GM18907 (cell line): ENCODE results near the gene BTRC.
A peak's percentile ranks its signal among the peaks of the same experiment; 100 is the strongest.
"Not testable (repeated sequence)": the region's sequence is repeated elsewhere in the genome, so short reads cannot be mapped to it uniquely, and the experiment has no call there.

ENCODE experiments used
- ATAC-seq: cut with Tn5 transposase; IDR thresholded peaks from one replicate; pipeline ENCODE4 v1.9.1; 2021; ENCODE audit warnings: mild to moderate bottlenecking, moderate library complexity; ENCODE audit not compliant: unreplicated experiment

The BTRC gene

GRCh38 chr10:101577121-101577871 lies 223.3 kb downstream of the BTRC start:
- no peak for ATAC-seq

- ATAC-seq, result no peak
Measured at GRCh38 chr10:101578192-101578591, 224.2 kb downstream of the BTRC start.

- no peak for ATAC-seq
Measured at GRCh38 chr10:101578803-101579515, 225.0 kb downstream of the BTRC start.

GRCh38 chr10:101579516-101579870 lies 225.5 kb downstream of the BTRC start:
- ATAC-seq, result no peak

GRCh38 chr10:101580486-101581399 lies 226.8 kb downstream of the BTRC start:
- no peak for ATAC-seq

- ATAC-seq, result no peak
Measured at GRCh38 chr10:101585841-101586240, 231.9 kb downstream of the BTRC start.

GRCh38 chr10:101587725-101588653 lies 234.0 kb downstream of the BTRC start, which contains the start of the genes DPCD and POLL:
Gene DPCD, plus strand, starts transcription at chr10:101588321. Its CDS starts 16 bp downstream, at chr10:101588337.
Gene POLL, minus strand, starts transcription at chr10:101588257. Its CDS starts 897 bp downstream, at chr10:101587360.
- peak; percentile 96 for ATAC-seq

GRCh38 chr10:101588879-101589278 lies 234.9 kb downstream of the BTRC start:
- ATAC-seq, result no peak

GRCh38 chr10:101593331-101593730 lies 239.4 kb downstream of the BTRC start:
- not testable (repeated sequence) for ATAC-seq

- ATAC-seq, result no peak
Measured at GRCh38 chr10:101595591-101596433, 241.8 kb downstream of the BTRC start.

GRCh38 chr10:101597091-101597900 lies 243.3 kb downstream of the BTRC start:
- no peak for ATAC-seq

- ATAC-seq, result no peak
Measured at GRCh38 chr10:101601541-101601940, 247.6 kb downstream of the BTRC start.

GRCh38 chr10:101602761-101603398 lies 248.9 kb downstream of the BTRC start:
- peak; percentile 53 for ATAC-seq
